ENCODE data around the gene BCAS3.
"Not testable (repeated sequence)": the region's sequence is repeated elsewhere in the genome, so short reads cannot be mapped to it uniquely, and the experiment has no call there.

Gene BCAS3

DNA sequence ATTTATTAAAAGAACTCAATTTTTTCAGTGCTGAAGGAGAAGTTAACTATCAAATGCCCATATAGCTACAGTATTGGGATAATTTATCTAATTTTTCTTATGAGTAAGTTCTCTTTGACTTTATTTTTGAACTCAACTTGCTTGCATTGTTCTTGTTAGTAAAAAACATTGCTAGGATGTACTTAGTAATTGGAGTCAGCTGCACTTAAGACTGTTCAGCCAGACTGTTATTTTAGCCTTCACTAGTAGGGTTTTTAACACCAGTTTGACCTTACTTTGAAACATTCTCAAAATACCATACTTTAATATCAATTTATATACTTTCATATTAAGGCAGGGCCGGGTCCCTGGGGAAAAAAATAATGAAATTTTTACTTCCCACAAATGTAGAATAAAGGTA is 465.4 kb downstream of the BCAS3 start:
- in situ Hi-C loops (cut with HindIII; ENCODE audit: low sequenced_read_pairs), result no loop called here

- in situ Hi-C loops (cut with HindIII; ENCODE audit: low sequenced_read_pairs), result no loop called here
Observed at GRCh38 chr17:61144137-61144536, 466.5 kb downstream of the BCAS3 start.

DNA sequence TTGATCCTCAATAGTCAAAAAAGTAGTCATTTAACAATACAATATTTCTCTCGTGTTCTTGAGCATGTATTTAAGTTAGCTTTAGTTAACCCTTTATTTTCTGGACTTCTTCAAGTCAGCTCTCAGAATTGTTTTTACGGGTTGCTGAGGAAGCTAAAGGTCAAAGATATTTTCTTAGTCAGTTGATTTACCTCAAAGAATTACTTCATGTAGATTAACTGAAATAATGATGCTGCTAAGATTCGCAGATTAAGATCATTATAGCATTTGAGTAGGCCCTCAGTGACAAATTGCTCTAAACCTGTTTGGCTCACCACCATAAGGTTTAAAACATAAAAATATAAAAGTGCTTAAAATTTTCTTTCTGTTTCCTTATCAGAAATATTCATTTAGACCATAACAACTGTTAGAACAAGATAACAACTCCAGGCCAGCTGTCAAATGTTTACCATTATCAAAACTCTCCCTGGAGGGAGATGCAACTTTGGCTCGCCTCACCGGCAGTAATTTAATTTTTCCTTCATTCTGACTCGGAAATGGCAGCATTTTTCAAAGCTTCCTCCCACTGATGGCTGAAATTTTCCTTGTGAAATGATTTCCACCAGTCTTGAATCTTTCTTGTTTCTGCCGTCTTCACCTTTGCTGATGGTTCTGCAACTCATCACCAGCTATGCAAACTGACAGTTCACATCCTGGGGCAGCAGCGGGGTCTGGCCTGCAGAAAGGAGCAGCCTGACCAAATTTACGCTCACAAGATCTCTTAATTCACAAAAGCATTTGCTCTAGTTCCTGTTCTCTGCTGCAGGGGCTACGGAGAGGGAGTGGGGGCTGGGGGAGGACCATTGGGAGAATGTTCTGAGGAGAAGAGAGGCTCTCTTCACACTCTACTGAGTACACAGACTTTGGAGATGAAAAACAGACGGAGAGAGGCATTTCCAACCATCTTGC is 467.2 kb downstream of the BCAS3 start:
- in situ Hi-C loops (cut with HindIII; ENCODE audit: low sequenced_read_pairs), result no loop called here

DNA sequence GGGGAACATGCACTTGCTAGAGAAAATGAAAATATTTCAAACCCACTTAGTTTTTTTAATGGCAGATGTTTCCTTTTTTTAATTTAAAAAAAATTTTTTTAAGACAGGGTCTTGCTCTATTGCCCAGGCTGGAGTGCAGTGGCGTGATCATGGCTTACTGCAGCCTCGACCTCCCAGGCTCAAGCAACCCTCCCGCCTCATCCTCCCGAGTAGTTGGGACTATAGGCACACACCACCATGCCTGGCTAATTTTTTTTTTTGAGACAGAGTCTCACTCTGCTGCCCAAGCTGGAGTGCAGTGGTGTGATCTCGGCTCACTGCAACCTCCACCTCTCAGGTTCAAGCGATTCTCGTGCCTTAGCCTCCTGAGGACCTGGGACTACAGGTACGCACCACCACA is 469.2 kb downstream of the BCAS3 start:
- in situ Hi-C loops (cut with HindIII; ENCODE audit: low sequenced_read_pairs), result not testable (repeated sequence)

- in situ Hi-C loops (cut with HindIII; ENCODE audit: low sequenced_read_pairs), result no loop called here
Observed at GRCh38 chr17:61149106-61149825, 471.6 kb downstream of the BCAS3 start.

GRCh38 chr17:61149862-61150362 is 472.3 kb downstream of the BCAS3 start:
- in situ Hi-C loops (cut with HindIII; ENCODE audit: low sequenced_read_pairs), result no loop called here

DNA sequence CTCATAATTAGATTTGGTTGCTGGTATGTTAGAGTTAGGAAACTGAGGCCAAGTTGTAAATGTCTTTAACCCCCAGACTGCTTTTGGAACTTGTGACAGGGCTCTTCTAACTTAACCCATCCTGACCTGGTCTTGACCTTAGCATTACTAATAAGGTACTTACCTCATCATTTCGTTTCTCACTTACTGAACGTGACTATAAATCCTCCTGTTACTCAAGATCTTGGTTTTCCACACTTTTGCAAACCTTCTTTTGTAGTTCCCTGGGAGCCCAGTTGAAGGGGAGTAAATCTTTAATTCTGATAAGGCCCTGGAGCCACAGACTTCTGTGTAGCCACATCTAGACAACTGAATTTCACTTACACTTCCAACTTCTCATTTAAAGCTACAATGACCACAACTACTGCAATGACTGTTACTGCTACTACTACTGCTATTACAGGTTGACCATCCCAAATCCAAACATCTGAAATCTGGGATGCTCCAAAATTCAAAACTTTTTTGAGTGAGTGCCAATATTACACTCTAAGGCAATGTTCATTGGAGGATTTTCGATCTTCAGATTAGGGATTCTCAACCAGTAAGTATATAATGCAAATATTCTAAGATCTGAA is 473.1 kb downstream of the BCAS3 start:
- in situ Hi-C loops (cut with HindIII; ENCODE audit: low sequenced_read_pairs), result no loop called here

- in situ Hi-C loops (cut with HindIII; ENCODE audit: low sequenced_read_pairs), result no loop called here
Observed at GRCh38 chr17:61152898-61153297, 475.2 kb downstream of the BCAS3 start.

GRCh38 chr17:61155590-61156237 is 478.1 kb downstream of the BCAS3 start:
- in situ Hi-C loops (cut with HindIII; ENCODE audit: low sequenced_read_pairs), result no loop called here

DNA sequence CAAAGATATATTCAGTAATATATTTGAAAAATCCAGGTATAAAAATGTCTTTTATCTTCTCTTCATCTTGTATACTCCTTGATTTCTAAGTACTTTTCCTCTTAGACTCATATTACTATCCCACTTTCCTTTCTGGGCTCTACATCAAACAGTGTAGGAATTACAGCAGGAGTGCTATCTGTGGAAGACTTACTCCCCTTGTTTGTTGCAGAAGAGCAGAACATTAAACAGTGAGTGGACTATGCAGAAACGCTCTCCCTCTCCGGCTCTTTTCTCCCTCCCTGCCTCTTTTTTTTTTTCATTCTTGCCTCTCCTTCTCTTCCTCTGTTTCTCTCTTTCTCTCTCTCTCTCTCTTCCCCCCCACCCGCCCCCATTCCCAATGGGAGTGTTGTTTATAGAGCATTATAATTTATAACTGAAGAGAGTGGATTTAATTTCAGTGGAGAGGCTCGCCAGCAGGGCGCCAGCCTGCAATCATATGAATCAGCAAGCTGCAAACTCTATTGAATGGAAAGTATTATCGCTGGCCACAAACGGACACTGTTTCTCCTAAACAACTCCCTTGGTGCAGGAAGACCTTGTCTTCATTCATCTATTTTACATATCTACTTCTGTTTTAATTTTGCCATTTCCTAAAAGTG is 479.7 kb downstream of the BCAS3 start:
- in situ Hi-C loops (cut with HindIII; ENCODE audit: low sequenced_read_pairs), result no loop called here

GRCh38 chr17:61158376-61158775 is 480.7 kb downstream of the BCAS3 start:
- in situ Hi-C loops (cut with HindIII; ENCODE audit: low sequenced_read_pairs), result no loop called here

DNA sequence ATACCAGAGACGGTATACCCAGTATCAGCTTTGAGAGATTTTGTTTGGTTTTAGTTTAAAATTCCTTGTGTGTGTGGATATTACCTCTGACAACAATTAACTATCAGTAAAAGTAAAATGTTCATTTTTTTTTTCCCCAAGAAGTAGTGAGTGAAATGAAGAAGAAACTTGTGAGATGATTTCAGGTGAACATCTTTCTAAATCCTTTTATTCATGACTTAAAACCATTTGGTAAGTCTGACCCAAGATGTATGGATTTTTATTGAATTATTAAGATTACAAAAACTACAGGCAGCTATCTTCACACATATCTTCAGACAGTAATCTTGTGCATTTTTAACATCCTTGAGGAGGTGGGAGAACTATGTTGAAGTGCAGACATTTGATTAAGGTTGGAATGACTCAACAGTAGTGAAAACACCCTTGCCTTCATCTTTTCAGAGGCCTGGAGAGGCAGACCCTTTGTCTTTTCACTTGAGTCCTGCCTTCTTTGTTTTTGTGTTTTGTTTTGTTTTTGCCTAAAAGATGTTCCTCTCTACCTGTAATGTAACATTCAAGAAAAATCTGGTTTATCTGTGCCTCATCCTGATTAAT is 481.7 kb downstream of the BCAS3 start:
- in situ Hi-C loops (cut with HindIII; ENCODE audit: low sequenced_read_pairs), result no loop called here

- in situ Hi-C loops (cut with HindIII; ENCODE audit: low sequenced_read_pairs), result no loop called here
Observed at GRCh38 chr17:61160204-61160603, 482.6 kb downstream of the BCAS3 start.

GRCh38 chr17:61160789-61161445 is 483.3 kb downstream of the BCAS3 start:
- in situ Hi-C loops (cut with HindIII; ENCODE audit: low sequenced_read_pairs), result no loop called here

GRCh38 chr17:61161615-61162134 is 484.0 kb downstream of the BCAS3 start:
- in situ Hi-C loops (cut with HindIII; ENCODE audit: low sequenced_read_pairs), result no loop called here

GRCh38 chr17:61164517-61164916 is 486.9 kb downstream of the BCAS3 start:
- in situ Hi-C loops (cut with HindIII; ENCODE audit: low sequenced_read_pairs), result no loop called here

DNA sequence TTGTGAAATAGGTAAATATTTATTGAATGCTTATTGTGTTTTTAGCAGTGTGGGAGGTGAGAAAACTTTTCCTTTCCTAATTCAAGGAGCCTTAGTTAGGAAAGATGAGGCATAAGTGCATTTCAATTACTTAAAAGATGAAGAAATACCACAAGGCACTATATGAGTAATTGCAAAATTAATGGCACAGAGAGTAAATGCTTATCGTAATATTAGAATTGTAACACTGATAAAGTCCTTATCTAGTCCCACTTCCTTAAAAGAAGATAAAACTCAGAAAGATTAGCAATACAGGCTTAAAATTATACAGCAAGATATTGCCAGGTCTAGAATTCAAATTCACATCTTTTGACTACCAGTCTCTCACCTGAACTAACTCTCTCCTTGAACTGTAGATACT is 489.4 kb downstream of the BCAS3 start:
- in situ Hi-C loops (cut with HindIII; ENCODE audit: low sequenced_read_pairs), result no loop called here

GRCh38 chr17:61168506-61168905 is 490.9 kb downstream of the BCAS3 start:
- in situ Hi-C loops (cut with HindIII; ENCODE audit: low sequenced_read_pairs), result no loop called here

GRCh38 chr17:61174310-61174709 is 496.7 kb downstream of the BCAS3 start:
- in situ Hi-C loops (cut with HindIII; ENCODE audit: low sequenced_read_pairs), result no loop called here

All from DLD1 (cell line).